HG03280 (cell line): ENCODE data around the gene AKAP13.

Experiments used
- ATAC-seq: cut with Tn5 transposase; IDR thresholded peaks from one replicate; pipeline ENCODE4 v1.9.1; 2021; ENCODE audit warnings: mild to moderate bottlenecking, moderate library complexity; ENCODE audit not compliant: unreplicated experiment

Gene AKAP13

GRCh38 chr15:85718271-85718971, 338.0 kb downstream of the AKAP13 start:
- peak; percentile 58 for ATAC-seq

GRCh38 chr15:85718981-85719380, 338.6 kb downstream of the AKAP13 start:
- no peak for ATAC-seq

GRCh38 chr15:85722374-85723152, 342.2 kb downstream of the AKAP13 start:
- ATAC-seq: no peak

GRCh38 chr15:85723960-85724945, 343.9 kb downstream of the AKAP13 start:
- no peak for ATAC-seq

- no peak for ATAC-seq
Observed at GRCh38 chr15:85725019-85725418, 344.6 kb downstream of the AKAP13 start.

- ATAC-seq: no peak
Observed at GRCh38 chr15:85725564-85725963, 345.2 kb downstream of the AKAP13 start.

GRCh38 chr15:85726454-85726853, 346.1 kb downstream of the AKAP13 start:
- ATAC-seq: no peak

GRCh38 chr15:85727068-85727467, 346.7 kb downstream of the AKAP13 start:
- ATAC-seq: no peak

GRCh38 chr15:85730001-85730820, 349.8 kb downstream of the AKAP13 start:
- peak; percentile 66 for ATAC-seq

- no peak for ATAC-seq
Observed at GRCh38 chr15:85733416-85733815, 353.0 kb downstream of the AKAP13 start.

- no peak for ATAC-seq
Observed at GRCh38 chr15:85737061-85737460, 356.7 kb downstream of the AKAP13 start.

GRCh38 chr15:85741021-85741421, 360.6 kb downstream of the AKAP13 start:
- no peak for ATAC-seq

GRCh38 chr15:85741662-85742061, 361.3 kb downstream of the AKAP13 start:
- ATAC-seq: no peak

- ATAC-seq: no peak
Observed at GRCh38 chr15:85742186-85742821, 361.9 kb downstream of the AKAP13 start.

GRCh38 chr15:85743392-85744055, 363.1 kb downstream of the AKAP13 start:
- no peak for ATAC-seq

- no peak for ATAC-seq
Observed at GRCh38 chr15:85744579-85744978, 364.2 kb downstream of the AKAP13 start.

- no peak for ATAC-seq
Observed at GRCh38 chr15:85745023-85745422, 364.6 kb downstream of the AKAP13 start.

GRCh38 chr15:85745525-85746150, 365.2 kb downstream of the AKAP13 start:
- no peak for ATAC-seq

GRCh38 chr15:85746641-85747040, 366.2 kb downstream of the AKAP13 start:
- ATAC-seq: no peak
